GM23248 (cell line): ENCODE measurements around the gene REL.

Experiments used
- EZH2 ChIP-seq: fragments of 200-600 bp; sonication (generic); IDR thresholded peaks from 2 replicates; pipeline ENCODE4 v1.6.1; 2018; ENCODE audit warnings: antibody characterized with exemption, mild to moderate bottlenecking; ENCODE audit not compliant: insufficient read depth, poor library complexity, severe bottlenecking
- EZH2phosphoT487 ChIP-seq: fragments of 200-600 bp; sonication (generic); IDR thresholded peaks from 2 replicates; pipeline ENCODE4 v1.6.1; 2018; ENCODE audit warnings: antibody characterized with exemption, moderate library complexity, mild to moderate bottlenecking, low read depth; ENCODE audit not compliant: insufficient read depth

DNA sequence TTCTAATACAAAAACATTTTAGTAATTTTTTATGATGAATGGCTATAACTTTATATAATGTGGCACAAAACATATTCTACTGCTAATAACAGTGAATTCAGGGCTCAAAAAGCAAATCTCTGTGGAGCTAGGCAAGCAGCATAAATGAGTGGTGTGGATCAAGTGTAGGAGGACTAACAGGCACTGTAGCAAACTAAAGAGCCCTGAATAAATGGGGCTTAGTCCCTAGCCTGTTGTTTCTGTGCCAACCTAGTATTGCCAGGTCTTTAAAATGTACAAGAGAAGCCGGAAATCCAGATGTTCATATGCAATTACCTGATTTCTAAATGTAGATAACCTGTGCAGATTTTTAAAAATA lies 18.5 kb downstream of the REL start:
- TF ChIP-seq EZH2phosphoT487, result no peak
- no peak for TF ChIP-seq EZH2
